GM19324 (cell line): ENCODE results near the gene TNFRSF1A.

ENCODE experiments used
- ATAC-seq: cut with Tn5 transposase; IDR thresholded peaks from one replicate; pipeline ENCODE4 v1.9.1; 2021; ENCODE audit warnings: mild to moderate bottlenecking, moderate library complexity; ENCODE audit not compliant: unreplicated experiment, low FRiP score

TNFRSF1A gene

DNA sequence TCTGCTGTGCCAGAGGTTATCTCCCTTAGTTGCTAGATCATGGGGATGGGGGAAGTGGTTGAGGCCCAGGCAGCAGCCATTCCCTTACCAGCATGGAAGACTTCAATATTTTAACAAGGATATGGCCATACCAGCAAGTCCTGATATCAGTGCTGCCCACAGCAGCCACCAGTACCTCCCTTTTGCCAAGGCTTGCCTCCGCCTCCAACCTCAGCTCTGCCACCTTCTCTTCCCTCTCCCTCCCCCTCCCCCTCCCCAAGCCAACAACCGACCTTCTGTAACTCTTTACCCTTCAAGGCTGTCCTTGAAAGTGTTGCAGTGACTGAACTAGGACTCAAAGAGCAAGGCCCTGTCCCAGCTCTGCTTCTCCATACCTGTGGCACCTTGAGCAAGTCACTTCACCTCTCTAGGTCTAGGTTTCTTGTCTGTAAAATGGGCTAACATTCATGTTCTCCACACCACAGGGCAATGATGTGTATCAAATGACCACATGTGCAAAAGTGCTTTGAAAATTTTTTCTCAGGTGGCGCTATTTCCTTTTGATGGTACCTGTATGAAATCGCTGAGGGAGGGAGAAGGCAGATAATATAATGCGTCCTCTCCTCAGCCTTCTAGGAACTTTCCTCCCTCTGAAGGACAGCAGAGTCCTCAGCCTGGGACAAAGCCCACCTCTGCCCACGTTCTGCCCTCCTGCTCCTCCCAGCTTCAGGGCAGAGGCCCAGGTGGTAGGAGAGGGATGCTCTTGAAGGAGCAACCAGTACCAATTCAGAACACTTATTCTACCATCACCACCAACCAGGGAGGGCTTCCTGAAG lies 16.7 kb downstream of the TNFRSF1A start:
- no peak for ATAC-seq

DNA sequence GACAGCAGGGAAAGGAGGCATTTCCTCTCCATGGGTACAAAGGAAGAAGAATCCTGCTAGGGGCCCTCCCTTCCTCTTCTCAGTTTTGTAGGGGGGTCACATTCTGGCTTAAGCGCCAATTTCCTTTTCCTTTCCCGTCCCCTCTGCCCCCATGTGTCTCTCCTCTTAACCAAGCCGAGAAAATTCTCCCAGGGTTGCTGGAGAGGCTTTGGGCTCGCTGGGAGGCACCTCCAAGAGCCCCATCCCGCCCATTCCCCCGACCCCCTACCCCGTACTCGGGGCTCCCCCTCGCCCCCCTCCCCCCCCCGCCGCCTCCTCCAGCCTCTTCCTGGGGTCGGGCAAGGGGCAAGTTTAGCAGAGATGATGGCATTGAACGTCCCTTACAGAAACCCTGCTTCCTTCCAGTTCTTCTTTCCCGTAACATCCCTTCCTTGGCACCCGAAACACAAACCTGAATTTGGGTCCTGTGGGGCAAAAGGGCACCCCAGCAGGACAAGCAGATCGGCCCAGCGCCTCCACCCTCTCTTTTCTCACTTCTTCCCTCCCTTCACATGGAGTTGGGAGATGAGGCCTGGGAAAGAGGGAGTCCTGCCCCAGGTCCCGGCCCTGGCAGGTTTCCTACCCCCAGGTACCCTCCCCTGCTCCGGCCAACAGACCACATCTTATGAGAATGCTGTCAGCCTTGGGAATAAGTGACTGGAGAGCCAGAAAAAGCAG lies 17.7 kb downstream of the TNFRSF1A start:
- ATAC-seq = no peak

DNA sequence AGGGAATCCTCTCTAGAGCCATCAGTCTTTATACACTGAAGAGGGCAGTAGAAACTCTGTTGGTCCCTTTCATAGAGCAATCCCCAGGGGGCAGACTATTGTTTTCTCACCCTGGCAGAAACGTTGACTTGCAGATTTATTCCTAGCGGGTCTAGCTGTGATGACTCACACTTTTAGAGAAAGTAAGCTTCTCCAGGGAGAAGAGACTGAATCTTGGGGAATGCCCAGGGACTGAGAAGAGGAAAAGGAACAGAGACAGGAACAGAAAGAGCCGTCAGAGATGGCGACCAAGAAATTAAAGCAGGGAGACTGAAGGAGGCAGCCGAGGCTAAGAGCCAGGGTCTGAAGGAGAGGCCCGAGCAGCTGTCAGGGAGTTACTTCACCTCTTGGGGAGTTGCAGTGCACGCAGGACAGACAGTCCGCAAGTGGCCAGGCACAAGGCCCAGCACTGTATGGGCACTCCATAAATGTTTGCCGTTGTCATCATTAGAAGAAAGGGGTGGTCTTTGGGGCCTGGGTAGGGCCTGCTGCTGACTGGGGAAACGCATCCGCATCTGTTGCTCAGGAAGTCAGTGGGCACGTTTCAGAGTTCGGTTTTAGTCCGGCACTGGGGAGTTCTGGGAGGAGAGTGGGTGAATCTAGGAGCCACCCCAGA lies 18.4 kb downstream of the TNFRSF1A start:
- ATAC-seq = no peak

DNA sequence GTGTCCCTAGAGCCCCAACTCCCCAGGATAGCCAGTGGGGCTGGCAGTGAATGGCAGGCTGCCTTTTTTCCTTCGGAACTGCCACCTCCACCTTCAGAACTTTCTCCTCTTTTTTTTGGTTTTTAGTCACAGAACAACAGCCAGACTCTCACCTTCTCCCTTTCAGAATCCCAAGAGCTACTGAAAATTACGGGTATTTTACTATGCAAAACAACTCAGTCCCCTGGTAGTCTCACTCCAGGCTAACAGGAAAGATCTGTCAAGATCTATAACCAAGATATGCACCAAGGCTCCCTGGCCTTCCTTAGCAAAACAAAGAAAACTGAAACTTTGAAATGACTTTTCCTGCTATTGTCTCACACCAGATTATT lies 18.9 kb downstream of the TNFRSF1A start:
- ATAC-seq = no peak

DNA sequence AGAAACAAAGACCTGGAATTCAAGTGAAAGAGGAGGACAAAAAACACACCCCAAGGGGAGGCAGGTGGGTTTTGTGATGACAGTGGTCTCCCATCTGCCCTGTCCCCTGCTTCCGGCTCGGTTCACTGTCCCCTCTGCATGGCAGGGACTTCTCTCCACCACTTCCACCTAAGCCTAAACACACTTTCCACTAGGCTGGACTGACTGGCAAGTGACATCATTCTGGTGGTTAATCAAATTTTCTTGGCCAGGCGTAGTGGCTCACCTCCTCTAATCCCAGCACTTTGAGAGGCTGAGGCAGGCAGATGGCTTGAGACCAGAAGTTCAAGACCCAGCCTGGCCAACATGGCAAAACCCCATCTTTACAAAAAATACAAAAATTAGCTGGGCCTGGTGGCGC lies 19.5 kb downstream of the TNFRSF1A start:
- no peak for ATAC-seq

DNA sequence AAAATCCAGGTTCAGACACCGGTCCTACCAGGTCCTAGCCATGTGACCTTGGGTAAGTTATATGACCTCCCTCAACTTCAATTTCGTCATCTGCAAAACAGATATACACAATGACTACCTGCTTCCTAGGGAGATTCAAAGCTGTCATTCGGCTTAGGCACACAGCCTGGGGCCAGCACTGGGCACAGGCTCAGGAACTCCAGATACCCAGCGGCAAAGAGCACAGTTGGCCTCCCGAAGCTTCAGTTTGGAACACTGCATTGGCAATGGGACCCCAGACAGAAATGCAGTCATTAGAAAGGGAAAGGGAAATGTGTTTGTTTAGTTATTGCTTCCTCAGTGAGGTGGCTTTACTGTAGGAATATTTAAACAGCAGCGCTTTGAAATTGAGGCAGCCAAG lies 20.0 kb downstream of the TNFRSF1A start:
- ATAC-seq = no peak

DNA sequence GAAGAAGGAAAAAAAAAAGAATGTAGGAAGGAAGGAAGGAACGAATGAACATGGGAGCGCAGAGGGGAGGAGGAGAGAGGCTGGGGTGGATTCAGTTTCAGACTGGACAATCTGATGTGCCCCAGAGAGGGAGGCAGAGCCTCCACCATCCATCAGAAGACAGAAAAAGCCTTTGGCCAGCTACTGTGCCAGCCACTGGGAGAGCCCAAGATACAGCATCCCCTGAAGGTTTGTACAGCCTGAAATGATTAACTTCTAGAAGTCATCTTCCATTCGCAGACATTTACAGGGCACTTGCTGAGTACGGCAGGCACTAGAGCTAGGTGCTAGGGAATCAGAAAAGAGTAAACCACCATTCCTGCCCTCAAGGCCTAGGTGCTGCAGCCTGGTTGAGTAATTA lies 22.4 kb downstream of the TNFRSF1A start:
- no peak for ATAC-seq

DNA sequence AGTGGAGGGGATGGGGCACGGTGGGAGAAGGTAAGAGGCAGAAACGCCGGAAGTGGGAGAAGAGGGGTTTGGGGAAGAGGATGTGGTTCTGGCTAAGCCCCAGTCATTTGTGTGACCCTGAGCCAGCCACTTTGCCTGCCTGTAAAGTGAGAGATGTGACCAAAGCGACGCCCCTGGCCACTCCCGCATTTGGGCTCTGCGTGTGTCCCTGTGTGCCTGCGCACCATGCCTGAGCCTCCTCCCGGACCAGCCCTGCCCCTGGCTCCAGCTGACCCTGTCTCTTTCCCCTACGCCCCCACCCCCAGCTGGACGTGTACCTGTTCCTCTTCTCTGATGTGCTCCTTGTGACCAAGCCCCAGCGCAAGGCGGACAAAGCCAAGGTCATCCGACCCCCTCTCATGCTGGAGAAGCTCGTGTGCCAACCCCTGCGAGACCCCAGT lies 23.4 kb downstream of the TNFRSF1A start:
- ATAC-seq = no peak

DNA sequence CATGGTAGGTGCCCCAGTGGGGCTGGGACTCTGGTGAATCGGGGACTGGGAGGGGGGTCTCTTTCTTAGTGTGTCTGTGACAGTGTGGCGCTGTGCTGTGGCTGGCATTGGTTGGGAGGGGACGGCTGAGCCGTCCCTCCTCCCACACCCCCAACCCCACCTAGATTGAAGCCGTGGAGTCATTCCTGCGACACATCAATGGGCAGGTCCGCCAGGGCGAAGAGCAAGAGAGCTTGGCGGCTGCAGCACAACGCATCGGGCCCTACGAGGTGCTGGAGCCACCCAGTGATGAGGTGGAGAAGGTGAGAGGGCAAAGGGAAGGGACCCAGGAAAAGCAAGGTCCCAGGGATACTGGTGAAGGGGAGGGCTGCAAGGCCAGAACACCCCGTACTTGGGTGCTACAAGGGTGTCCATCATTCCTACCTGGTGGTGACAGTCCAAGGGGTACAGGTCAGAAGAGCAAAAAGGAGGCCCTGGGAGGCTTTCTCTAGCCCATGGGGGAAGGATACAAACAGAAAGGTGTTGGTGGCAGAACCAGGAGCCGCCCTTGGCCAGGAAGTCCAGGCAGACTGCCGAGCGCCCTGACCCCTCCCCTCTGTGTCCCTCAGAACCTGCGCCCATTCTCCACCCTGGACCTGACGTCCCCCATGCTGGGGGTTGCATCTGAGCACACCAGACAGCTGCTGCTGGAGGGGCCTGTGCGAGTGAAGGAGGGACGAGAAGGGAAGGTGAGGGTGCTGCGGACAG lies 24.0 kb downstream of the TNFRSF1A start:
- ATAC-seq = no peak

DNA sequence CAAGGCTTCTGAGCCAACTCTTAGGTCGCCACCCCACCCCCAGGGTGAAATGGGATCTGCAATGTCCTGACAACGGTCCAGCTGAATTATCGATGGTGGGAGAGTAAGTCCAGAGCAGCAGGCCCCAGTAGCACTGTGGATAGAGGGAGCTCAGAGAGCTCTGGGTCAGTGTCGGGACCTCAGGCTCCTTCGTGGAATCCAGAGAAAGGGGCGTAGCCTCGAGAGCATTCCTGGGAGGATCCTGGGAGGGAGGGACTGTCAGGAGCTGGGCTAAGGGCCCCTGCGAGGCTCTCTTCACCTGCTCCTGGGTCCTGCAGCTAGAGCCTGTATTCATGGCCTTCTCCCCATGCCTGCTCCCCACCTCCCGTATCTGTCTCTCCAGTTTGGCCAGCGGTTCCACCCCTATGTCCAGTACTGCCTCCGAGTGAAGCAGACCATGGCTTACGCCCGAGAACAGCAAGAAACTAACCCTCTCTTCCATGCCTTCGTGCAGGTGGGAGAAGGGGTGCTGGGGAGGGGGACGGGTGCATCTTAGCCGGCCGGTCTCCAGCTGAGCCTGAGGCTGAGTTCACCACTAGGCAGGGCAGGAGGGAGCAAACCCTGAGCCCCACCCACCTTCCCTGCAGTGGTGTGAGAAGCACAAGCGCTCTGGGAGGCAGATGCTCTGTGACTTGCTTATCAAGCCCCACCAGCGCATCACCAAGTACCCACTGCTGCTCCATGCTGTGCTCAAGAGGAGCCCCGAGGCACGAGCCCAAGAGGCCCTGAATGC lies 24.8 kb downstream of the TNFRSF1A start:
- no peak for ATAC-seq

DNA sequence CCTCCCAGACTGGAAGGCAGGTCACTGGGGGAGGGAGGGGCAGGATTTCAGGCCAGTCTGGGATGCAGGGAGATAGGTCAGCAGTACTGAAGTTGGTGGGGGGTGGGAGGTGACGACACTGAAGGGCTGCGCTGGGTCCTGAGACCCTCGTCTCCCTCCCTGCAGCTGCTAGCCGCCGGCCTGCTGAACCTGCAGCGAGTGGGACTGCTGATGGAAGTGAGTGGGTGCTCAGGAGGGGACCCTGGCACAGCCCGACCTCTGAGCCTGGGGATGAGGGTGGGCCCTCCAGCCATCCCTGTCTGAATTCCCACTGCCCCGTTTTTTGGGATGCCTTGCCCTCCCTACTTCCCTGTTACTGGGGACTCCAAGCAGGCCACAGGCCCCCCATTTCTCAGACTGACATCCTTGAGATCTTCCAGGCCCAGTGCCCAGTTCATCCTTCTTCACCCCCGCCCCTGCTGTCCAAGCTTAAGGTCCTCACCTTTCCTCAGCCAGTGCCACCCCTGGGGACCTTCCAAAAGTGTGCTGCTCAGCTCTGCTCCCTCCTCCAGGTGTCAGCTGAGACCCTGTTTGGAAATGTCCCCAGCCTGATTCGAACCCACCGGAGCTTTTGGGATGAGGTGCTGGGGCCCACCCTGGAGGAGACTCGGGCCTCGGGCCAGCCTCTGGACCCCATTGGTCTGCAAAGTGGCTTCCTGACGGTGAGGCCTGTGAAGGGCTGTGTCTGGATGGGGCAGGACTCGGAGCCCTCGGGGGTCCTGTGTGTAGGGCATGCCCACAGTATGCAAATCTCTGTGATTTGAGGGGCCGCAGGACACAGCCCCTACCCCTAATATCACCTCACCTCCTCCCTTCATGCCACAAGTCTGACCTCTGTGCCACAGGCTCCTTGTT lies 25.9 kb downstream of the TNFRSF1A start:
- no peak for ATAC-seq

DNA sequence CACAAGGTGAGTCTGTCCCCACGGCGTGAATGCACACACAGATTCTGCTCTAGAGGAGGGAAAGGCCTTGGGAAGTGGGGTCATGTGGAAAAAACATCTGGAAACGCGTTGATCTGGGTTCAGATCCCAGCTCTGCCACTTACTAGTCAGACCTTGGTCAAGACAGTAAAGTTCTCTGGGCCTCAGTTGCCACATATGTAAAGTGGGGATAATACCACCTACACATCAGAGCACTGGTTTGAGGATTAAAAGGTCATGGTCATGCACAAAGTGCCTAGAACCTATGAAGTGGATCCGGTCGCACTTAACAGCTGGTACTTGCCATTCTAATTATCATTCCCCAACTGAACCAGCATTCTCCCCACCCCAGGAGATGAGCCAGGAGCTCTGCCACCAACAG lies 26.7 kb downstream of the TNFRSF1A start:
- no peak for ATAC-seq

DNA sequence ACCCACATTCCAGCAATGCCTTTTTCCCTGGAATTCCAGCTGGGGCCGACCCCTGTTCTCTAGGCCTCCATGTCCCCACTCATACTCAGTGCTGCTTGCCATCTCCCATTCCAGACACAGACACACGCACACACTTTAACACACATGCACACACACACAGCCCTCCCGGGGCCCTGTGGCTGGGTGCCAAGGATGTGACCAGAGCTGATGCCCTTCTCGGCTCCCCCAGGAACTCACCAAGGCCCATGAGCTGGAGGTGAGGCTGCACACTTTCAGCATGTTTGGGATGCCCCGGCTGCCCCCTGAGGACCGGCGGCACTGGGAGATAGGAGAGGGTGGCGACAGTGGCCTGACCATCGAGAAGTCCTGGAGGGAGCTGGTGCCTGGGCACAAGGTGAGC lies 27.1 kb downstream of the TNFRSF1A start:
- ATAC-seq = no peak

DNA sequence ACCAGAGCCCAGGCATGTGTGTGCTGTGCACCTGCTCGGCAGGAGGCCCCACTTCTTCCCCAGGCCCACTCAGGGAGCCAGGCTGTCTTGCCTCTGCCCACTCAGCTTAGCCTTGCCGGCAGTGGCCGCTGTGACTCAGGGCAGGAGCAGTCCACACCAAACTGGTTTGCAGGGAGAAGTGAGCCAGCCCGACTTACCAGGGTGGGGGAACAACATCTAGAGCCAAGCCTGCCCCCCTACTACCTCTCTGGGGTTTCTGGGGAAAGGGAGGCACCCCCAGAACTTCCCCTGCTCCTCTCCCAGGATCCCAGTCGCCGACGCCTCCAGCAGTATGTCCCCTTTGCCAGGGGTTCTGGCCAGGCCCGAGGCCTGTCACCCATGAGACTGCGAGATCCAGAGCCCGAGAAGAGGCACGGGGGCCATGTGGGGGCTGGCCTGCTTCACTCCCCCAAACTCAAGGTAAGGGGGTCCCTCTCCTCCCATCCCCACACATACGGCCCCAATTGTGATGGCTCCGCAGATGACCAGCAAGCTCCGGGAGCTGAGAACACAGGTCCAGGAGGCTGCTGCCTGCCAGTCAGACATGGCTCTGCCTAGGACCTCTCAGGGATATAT lies 28.4 kb downstream of the TNFRSF1A start:
- ATAC-seq = no peak

DNA sequence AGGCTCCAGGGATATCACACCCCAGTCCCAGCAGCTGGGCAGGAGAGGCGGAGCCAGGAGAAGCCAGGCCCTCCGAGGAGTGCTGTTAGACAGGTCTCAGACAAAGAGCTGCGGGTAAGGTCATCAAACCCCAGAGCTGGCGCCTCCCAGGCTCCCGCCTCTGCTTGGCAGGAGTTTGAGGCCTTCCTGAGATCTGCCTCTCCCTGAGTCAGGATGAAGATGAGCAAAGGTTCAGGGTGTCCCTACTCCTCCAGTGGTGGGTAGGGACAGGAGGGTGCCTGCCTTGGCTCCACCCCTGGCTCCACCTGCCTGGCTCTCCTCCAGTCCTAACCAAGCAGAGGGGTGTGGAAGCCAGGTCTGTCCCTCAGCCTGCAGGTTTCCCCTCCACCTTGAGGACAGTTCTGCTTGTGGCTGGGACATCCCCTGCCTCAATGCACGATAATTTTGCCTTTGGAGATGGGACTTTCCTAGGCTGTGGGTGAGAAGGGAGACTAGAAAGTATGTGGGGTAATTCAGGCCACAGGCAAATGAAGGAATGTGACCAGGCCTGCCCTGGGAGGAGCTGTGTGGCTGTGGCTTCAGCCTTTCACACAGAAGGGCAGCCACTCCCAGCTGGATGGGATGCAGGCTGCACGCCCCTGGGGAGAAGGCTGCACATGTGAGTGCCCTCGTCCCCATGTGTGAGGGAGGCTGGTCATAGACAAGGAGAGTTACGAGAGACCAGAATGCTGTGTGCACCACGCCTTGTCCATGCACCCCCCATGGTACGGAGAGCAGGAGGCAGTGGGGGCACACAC lies 29.1 kb downstream of the TNFRSF1A start:
- ATAC-seq = no peak

DNA sequence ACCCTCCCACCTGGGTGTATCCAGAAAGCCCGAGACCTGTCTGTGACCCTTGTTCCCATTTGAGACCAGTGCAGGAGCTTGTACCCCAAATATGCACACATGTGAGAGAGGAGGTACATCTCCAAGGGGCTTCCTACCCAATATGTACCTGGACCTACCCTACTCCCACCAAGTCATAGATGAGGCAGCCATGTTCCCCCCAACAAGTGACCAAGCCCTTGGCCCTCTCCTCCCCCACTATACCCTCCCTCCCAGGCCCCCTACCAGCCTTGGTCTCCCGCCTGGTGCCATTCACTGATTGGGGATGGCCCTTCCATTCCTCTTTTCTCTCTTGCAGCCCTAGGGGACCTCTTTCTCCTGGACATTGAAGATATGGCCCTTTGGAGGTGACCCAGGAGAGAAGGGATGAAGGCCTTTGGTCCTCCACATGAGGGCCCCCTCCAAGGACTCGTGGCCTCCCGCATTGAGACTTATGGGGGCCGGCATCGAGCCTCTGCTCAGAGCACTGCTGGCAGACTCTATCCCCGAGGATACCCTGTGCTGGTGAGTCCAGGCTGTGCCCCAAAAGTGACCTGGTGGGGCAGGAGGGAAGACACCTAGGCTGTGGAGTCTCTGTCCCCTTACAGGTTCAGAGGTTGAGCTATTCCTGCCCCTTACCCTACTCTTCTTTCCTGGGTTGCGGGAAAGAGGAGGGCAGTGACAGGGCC lies 29.9 kb downstream of the TNFRSF1A start:
- ATAC-seq = no peak
